Cardiac fibroblast (primary cell): Measurements from ENCODE around the gene DDX24.

Source experiments
- DNase-seq, 2 donors: peaks; one replicate each; pipeline versions ENCODE4 v3.0.0 to v3.0.0-alpha.2; 2010; ENCODE audit warnings: low read depth in 2 of 2
- H3K4me3 ChIP-seq, 2 donors: replicated peaks in 1 of 2; 1 replicate in 1 of 2; 2 replicates in 1 of 2; pipeline ENCODE4 v1.5.1; 2011; ENCODE audit warnings: low read depth in 2 of 2, low read length in 2 of 2, mild to moderate bottlenecking in 2 of 2, moderate library complexity in 1 of 2
- TF ChIP-seq, protein P1 (sequence below): IDR thresholded peaks from one replicate; pipeline ENCODE4 v1.5.1; 2011; ENCODE audit warnings: low read depth, mild to moderate bottlenecking, low read length, inconsistent platforms

Gene DDX24

DNA sequence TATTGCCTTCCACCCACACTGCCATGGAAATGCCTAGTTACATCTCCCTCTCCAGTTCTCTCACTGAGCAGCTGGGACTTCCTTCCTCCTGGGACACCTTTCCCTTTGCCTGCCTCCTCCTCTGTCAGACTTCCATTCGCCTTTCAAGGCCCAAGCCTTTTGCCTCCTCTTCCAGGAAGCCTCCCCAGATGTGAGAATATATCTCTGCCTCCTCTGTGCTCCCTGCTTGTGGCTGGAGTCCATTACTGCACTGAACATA is 45.3 kb upstream of the DDX24 start:
- no peak for DNase-seq
- TF ChIP-seq, protein P1, sequence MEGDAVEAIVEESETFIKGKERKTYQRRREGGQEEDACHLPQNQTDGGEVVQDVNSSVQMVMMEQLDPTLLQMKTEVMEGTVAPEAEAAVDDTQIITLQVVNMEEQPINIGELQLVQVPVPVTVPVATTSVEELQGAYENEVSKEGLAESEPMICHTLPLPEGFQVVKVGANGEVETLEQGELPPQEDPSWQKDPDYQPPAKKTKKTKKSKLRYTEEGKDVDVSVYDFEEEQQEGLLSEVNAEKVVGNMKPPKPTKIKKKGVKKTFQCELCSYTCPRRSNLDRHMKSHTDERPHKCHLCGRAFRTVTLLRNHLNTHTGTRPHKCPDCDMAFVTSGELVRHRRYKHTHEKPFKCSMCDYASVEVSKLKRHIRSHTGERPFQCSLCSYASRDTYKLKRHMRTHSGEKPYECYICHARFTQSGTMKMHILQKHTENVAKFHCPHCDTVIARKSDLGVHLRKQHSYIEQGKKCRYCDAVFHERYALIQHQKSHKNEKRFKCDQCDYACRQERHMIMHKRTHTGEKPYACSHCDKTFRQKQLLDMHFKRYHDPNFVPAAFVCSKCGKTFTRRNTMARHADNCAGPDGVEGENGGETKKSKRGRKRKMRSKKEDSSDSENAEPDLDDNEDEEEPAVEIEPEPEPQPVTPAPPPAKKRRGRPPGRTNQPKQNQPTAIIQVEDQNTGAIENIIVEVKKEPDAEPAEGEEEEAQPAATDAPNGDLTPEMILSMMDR: no peak
- no peak overlapping the region for H3K4me3 ChIP-seq

DNA sequence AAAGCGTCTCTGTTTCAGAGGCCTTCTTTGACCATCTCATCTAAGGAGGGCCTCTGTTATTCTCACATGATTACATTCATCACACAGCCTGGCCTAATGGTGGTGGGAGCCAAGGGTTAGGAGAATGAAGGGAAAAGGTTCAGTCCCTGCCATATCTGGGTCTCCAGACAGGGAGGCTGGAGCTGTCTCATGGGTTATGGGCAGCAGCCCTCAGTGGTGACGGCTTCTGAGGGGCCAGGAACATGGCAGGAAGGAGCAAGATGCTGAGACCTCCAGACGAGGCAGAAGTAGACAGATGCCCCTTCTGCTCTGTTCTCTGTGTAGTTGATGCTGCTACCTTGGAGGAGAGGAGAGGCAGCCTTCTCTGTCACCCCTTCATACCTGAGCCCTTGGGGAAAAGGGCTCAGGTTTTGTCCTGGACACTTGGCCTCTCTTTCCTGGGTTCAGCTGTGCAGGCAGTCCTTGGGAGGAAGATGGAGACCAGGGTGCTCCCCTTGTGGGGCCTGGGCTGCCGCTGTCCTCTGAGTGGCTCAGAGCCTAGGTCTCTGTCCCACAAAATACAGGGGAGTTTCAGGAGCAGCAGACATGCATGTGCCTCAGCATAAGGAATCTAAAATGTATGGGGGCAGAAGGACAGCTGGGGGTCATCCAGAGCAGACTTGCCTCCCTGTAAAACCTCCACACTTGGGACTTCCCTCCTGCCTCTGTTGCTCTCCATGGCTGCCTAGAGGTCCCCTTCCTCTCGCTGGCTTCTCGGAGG is 44.8 kb upstream of the DDX24 start:
- TF ChIP-seq, protein P1: no peak
- DNase-seq: no peak

DNA sequence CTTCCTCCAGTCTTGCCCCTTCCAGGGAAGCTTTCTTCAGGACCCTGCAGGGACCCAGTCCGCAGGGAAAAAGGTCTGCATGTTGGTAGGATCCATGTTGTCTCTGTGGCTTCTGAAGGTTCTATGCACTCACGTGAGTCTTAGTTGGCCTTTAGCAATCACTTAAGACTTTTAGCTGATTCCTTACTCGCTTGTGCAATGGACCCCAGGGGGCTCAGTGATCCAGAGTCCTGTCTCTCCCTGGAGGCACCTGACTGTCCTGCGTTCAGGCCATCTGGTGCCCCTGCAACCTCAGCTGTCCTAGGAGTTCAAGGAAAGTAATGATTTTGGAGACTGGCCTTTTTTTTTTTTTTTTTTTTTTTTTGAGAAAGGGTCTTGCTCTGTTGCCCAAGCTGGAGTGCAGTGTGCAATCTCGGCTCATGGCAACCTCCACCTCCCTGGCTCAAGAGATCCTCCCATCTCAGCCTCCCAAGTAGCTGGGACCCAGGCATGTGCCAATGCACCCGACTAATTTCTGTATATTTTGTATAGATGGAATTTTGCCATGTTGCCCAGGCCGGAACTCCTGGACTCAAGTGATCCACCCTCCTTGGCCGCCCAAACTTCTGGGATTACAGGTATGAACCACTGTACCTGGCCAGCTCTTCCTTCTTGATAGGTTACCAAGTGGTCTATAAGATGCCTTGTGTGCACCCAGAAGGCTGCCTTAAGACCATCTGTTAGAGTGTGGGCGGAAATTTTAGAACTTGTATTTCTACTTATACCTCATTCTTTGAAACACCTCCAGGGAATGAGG is 43.8 kb upstream of the DDX24 start:
- TF ChIP-seq, protein P1: no peak
- DNase-seq: no peak
- no peak overlapping the region for H3K4me3 ChIP-seq

More for the DNA sequence above, 44.8 kb upstream of the DDX24 start:
- H3K4me3 ChIP-seq: no peak overlapping the region

DNA sequence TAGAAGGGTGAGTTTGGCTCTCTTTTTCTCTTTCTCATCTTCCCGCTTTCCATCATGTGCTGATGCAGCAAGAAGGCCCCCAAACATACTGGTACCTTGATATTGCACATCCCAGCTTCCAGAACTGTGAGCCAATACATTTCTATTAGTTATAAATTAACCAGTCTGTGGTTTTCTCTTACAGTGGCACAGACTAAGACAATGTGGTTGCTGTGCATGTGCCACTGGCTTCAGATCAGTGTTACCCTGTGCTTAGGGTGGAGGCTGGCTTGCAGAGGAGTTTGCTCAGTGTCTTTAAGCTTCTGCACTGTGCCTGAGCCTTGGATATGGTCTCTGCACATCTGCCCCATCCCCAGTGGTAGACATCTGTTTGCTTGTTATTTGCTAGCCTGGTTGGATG is 42.9 kb upstream of the DDX24 start:
- H3K4me3 ChIP-seq: no peak overlapping the region
- no peak for DNase-seq
- TF ChIP-seq, protein P1: no peak

DNA sequence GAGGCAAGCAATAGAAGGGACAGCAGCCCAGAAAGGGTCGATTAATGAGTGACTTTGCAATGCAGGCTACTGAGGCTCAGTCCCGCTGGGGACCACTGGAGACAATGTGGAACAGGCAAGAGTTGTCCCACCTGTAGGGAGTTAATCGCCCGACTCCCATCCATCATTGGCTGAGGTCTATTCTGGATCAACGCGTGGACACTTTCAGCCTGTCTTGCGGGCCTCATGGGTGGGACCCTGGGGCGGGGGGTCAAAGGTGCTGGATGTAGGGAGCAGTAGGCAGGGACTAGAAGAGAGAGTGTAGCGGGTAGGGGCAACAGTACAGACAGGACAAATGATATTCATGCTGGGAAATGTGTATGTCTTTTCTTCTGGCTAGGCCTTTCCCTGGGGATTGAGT is 42.3 kb upstream of the DDX24 start:
- no peak overlapping the region for H3K4me3 ChIP-seq
- TF ChIP-seq, protein P1: no peak
- no peak for DNase-seq

DNA sequence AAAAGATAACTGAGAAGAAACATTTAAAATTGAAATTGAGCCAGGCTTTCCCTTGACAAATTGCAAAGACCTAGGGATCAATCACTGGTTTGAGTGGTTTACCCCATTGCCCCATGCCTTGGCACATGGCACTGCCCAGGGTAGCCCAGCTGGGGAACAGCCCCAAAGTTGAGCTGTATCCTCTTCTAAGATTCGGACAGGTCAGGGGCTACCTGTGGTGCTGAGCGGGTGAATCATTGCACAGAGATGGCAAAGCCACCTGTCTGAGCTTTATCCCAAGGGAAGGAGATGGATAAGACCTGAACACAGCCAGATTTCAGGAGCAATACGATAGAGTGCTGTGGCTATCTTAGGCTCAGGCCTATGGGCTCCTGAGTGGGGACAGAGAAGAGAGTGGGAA is 41.4 kb upstream of the DDX24 start:
- no peak for DNase-seq
- no peak overlapping the region for H3K4me3 ChIP-seq
- TF ChIP-seq, protein P1: no peak
